Measurements from ENCODE around the gene PRKAB1.

The PRKAB1 gene

GRCh38 chr12:119676573-119676972 is 8.6 kb downstream of the PRKAB1 start:
- Histone ChIP-seq H2AFZ (ENCODE audit: low read length) (no peak overlapping the region), H4K20me1 (ENCODE audit: insufficient read depth, low read length) (no peaks in the 10 kb centered on the region), H3K9ac (ENCODE audit: low read length) (no peak overlapping the region), H3F3A (ENCODE audit: insufficient read depth, low read length) (no peaks in the 10 kb centered on the region), H3K79me2 (ENCODE audit: low read length) (no peaks in the 10 kb centered on the region), H3K36me3 (replicated peaks; ENCODE audit: insufficient read depth, low read length) (no peaks in the 10 kb centered on the region), H3K27ac (ENCODE audit: low read length) (no peak overlapping the region), H3K27me3 (replicated peaks; ENCODE audit: insufficient read depth, low read length) (no peaks in the 10 kb centered on the region), H3K4me3 (ENCODE audit: low read length) (no peak overlapping the region), H3K9me2 (replicated peaks; ENCODE audit: insufficient read depth, low read length) (no peaks in the 10 kb centered on the region), H3K4me1 (ENCODE audit: low read length) (no peaks in the 10 kb centered on the region), H3K4me2 (ENCODE audit: low read depth, low read length) (no peak overlapping the region), H3K9me3 (replicated peaks; ENCODE audit: insufficient read depth, low read length) (no peaks in the 10 kb centered on the region)
- DNase-seq, result no peak
- no peak for TF ChIP-seq EZH2 (optimal IDR thresholded peaks at IDR 0.05; ENCODE audit: low read depth, low read length)

GRCh38 chr12:119678459-119678858 is 10.5 kb downstream of the PRKAB1 start:
- Histone ChIP-seq H3K4me2 (ENCODE audit: low read depth, low read length) (no peak overlapping the region), H3K9ac (ENCODE audit: low read length) (no peak overlapping the region), H3K4me1 (ENCODE audit: low read length) (0 out of 2 replicates have a peak, but pooled peaks cover 4% of the 10 kb centered on the region), H3K9me3 (replicated peaks; ENCODE audit: insufficient read depth, low read length) (no peaks in the 10 kb centered on the region), H3K79me2 (ENCODE audit: low read length) (no peaks in the 10 kb centered on the region), H3K27me3 (replicated peaks; ENCODE audit: insufficient read depth, low read length) (no peaks in the 10 kb centered on the region), H3K36me3 (replicated peaks; ENCODE audit: insufficient read depth, low read length) (no peaks in the 10 kb centered on the region), H3K4me3 (ENCODE audit: low read length) (no peak overlapping the region), H3K9me2 (replicated peaks; ENCODE audit: insufficient read depth, low read length) (no peaks in the 10 kb centered on the region), H3F3A (ENCODE audit: insufficient read depth, low read length) (0 out of 2 replicates have a peak, but pooled peaks cover 3% of the 10 kb centered on the region), H2AFZ (ENCODE audit: low read length) (no peak overlapping the region), H3K27ac (ENCODE audit: low read length) (no peak overlapping the region), H4K20me1 (ENCODE audit: insufficient read depth, low read length) (no peaks in the 10 kb centered on the region)
- DNase-seq, result no peak
- TF ChIP-seq EZH2phosphoT487 (IDR thresholded peaks at IDR 0.05; ENCODE audit: low read length) (no peak), EZH2 (optimal IDR thresholded peaks at IDR 0.05; ENCODE audit: low read depth, low read length) (no peak), CTCF (IDR thresholded peaks at IDR 0.05; ENCODE audit: low read length) (no peak)

GRCh38 chr12:119679081-119679480 is 11.1 kb downstream of the PRKAB1 start:
- Histone ChIP-seq H3K27ac (ENCODE audit: low read length) (no peak overlapping the region), H3K36me3 (replicated peaks; ENCODE audit: insufficient read depth, low read length) (no peaks in the 10 kb centered on the region), H3K9ac (ENCODE audit: low read length) (no peak overlapping the region), H3K4me1 (ENCODE audit: low read length) (0 out of 2 replicates have a peak, but pooled peaks cover 4% of the 10 kb centered on the region), H3K9me2 (replicated peaks; ENCODE audit: insufficient read depth, low read length) (no peaks in the 10 kb centered on the region), H3K9me3 (replicated peaks; ENCODE audit: insufficient read depth, low read length) (no peaks in the 10 kb centered on the region), H3K79me2 (ENCODE audit: low read length) (no peaks in the 10 kb centered on the region), H3K27me3 (replicated peaks; ENCODE audit: insufficient read depth, low read length) (no peaks in the 10 kb centered on the region), H3K4me3 (ENCODE audit: low read length) (no peak overlapping the region), H3F3A (ENCODE audit: insufficient read depth, low read length) (0 out of 2 replicates have a peak, but pooled peaks cover 3% of the 10 kb centered on the region), H3K4me2 (ENCODE audit: low read depth, low read length) (no peak overlapping the region), H2AFZ (ENCODE audit: low read length) (no peak overlapping the region), H4K20me1 (ENCODE audit: insufficient read depth, low read length) (no peaks in the 10 kb centered on the region)
- TF ChIP-seq EZH2 (optimal IDR thresholded peaks at IDR 0.05; ENCODE audit: low read depth, low read length) (no peak), EZH2phosphoT487 (IDR thresholded peaks at IDR 0.05; ENCODE audit: low read length) (no peak), CTCF (IDR thresholded peaks at IDR 0.05; ENCODE audit: low read length) (no peak)
- DNase-seq, result no peak

- Histone ChIP-seq H3K27me3 (replicated peaks; ENCODE audit: insufficient read depth, low read length) (no peaks in the 10 kb centered on the region), H3K79me2 (ENCODE audit: low read length) (no peaks in the 10 kb centered on the region), H3K9ac (ENCODE audit: low read length) (no peak overlapping the region), H3F3A (ENCODE audit: insufficient read depth, low read length) (0 out of 2 replicates have a peak, but pooled peaks cover 3% of the 10 kb centered on the region), H3K4me1 (ENCODE audit: low read length) (0 out of 2 replicates have a peak, but pooled peaks cover 4% of the 10 kb centered on the region), H2AFZ (ENCODE audit: low read length) (no peak overlapping the region), H3K36me3 (replicated peaks; ENCODE audit: insufficient read depth, low read length) (no peaks in the 10 kb centered on the region), H3K9me3 (replicated peaks; ENCODE audit: insufficient read depth, low read length) (no peaks in the 10 kb centered on the region), H3K27ac (ENCODE audit: low read length) (no peak overlapping the region), H3K4me3 (ENCODE audit: low read length) (no peak overlapping the region), H3K4me2 (ENCODE audit: low read depth, low read length) (no peak overlapping the region), H3K9me2 (replicated peaks; ENCODE audit: insufficient read depth, low read length) (no peaks in the 10 kb centered on the region), H4K20me1 (ENCODE audit: insufficient read depth, low read length) (no peaks in the 10 kb centered on the region)
- DNase-seq, result no peak
- TF ChIP-seq CTCF (IDR thresholded peaks at IDR 0.05; ENCODE audit: low read length) (no peak), EZH2phosphoT487 (IDR thresholded peaks at IDR 0.05; ENCODE audit: low read length) (no peak), EZH2 (optimal IDR thresholded peaks at IDR 0.05; ENCODE audit: low read depth, low read length) (no peak)
Measured at GRCh38 chr12:119679490-119679889, 11.6 kb downstream of the PRKAB1 start.
